Measurements from ENCODE around the gene NCSTN.
A peak's percentile ranks its signal among the peaks of the same experiment; 100 is the strongest.

The NCSTN gene

DNA sequence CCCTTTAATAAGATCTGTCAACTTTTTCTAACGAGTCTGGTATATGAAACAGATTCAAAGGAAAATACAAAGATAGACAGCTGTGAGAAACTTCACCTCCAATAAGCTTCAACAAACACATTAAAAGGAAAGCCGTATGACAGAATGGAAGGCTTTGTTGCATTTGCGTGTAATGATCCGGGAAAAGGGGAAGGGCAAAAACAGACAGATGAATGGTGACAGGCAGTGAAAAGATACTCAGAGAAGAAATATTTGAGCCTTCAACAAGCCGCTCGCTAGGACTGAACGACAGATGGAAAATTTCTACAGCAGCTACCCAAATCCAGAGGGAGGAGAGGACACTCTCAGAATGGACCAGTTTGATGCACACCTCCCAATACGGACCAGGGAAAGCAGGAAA is 15.0 kb upstream of the NCSTN start:
- H3K27ac ChIP-seq (ENCODE audit: low read length) = no peak overlapping the region

DNA sequence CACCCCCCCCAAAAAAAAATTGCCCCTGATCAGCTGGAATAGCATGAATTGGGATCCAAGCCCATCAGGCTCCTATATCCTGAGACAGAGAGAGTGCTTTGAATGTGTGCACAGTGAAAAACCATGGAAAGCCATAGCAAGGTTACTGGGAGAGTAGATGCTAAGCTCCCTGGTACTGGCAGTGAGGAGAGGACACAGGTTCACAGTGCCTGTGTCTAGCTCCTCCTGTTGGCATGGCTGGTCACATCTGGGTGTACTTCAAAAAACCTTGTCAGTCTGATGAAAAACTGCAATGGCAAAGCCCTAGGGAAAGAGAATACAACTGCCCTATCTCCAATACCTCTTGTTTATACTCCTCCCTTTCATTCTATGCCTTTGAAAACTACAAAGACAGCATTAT is 13.1 kb upstream of the NCSTN start:
- Histone ChIP-seq H3K9me3 (ENCODE audit: control insufficient read depth, low read depth, low read length) (no peaks in the 10 kb centered on the region), H3K4me3 (ENCODE audit: low read length) (no peak overlapping the region), H3K27me3 (ENCODE audit: control insufficient read depth, insufficient read depth, low read length) (no peaks in the 10 kb centered on the region), H3K36me3 (ENCODE audit: control insufficient read depth, low read depth, low read length) (peaks cover 82% of the 10 kb centered on the region), H3K27ac (ENCODE audit: low read length) (no peak overlapping the region), H3K9ac (ENCODE audit: low read length) (no peak overlapping the region), H3K4me1 (ENCODE audit: control insufficient read depth, low read depth, low read length) (no peaks in the 10 kb centered on the region)

More for the DNA sequence above, 15.0 kb upstream of the NCSTN start:
- H3K4me1 ChIP-seq (ENCODE audit: control insufficient read depth, low read depth, low read length) = no peaks in the 10 kb centered on the region
- no peaks in the 10 kb centered on the region for H3K27me3 ChIP-seq (ENCODE audit: control insufficient read depth, insufficient read depth, low read length)
- no peak overlapping the region for H3K4me3 ChIP-seq (ENCODE audit: low read length)
- H3K9ac ChIP-seq (ENCODE audit: low read length) = no peak overlapping the region
- no peaks in the 10 kb centered on the region for H3K9me3 ChIP-seq (ENCODE audit: control insufficient read depth, low read depth, low read length)
- peaks cover 80% of the 10 kb centered on the region for H3K36me3 ChIP-seq (ENCODE audit: control insufficient read depth, low read depth, low read length)

DNA sequence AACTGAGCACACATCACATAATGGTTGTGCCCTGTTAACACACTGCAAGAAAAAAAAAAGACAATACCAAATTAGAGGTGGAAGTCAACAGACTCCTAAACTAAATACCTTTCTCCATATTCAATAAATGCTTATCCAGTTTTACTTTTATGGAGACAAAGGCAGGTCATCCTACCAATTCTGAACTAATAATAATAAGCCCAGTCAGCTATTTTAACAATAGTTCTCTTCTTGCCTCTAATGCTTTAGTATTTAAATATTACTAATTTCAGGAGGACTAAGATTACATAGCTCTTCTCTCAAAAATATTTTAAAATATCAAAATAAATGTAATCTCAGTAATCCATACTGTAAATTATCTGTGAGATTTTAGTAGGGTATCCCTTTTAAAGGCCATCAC is 10.7 kb upstream of the NCSTN start:
- Histone ChIP-seq H3K9ac (ENCODE audit: low read length) (no peak overlapping the region), H3K27me3 (ENCODE audit: control insufficient read depth, insufficient read depth, low read length) (no peaks in the 10 kb centered on the region), H3K27ac (ENCODE audit: low read length) (no peak overlapping the region), H3K9me3 (ENCODE audit: control insufficient read depth, low read depth, low read length) (no peaks in the 10 kb centered on the region), H3K4me3 (ENCODE audit: low read length) (no peak overlapping the region), H3K4me1 (ENCODE audit: control insufficient read depth, low read depth, low read length) (no peaks in the 10 kb centered on the region), H3K36me3 (ENCODE audit: control insufficient read depth, low read depth, low read length) (peaks cover 65% of the 10 kb centered on the region)

DNA sequence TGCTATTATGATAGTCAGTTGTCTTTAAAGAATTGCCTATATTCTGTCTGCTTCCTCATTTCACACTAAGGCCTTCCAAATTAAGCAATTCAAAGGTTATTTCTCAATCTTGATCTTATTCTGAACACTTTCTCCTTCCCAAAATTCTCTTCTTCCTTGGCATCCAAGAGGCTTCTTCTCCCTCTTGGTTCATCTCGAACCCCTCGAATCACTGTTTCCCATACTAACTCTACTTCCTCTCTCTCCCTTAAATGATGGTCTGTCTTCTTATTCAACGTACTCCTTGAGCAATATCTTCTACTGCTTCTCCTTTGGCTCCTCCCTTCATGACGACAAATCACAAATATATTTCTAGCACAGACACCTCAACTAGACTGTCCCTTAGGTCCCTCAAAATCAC is 4.6 kb upstream of the NCSTN start:
- peaks cover 38% of the 10 kb centered on the region for H3K36me3 ChIP-seq (ENCODE audit: control insufficient read depth, low read depth, low read length)
- H3K9me3 ChIP-seq (ENCODE audit: control insufficient read depth, low read depth, low read length) = no peaks in the 10 kb centered on the region
- no peak overlapping the region for H3K9ac ChIP-seq (ENCODE audit: low read length)
- H3K4me3 ChIP-seq (ENCODE audit: low read length) = no peak overlapping the region
- no peaks in the 10 kb centered on the region for H3K27me3 ChIP-seq (ENCODE audit: control insufficient read depth, insufficient read depth, low read length)
- no peaks in the 10 kb centered on the region for H3K4me1 ChIP-seq (ENCODE audit: control insufficient read depth, low read depth, low read length)
- H3K27ac ChIP-seq (ENCODE audit: low read length) = no peak overlapping the region

DNA sequence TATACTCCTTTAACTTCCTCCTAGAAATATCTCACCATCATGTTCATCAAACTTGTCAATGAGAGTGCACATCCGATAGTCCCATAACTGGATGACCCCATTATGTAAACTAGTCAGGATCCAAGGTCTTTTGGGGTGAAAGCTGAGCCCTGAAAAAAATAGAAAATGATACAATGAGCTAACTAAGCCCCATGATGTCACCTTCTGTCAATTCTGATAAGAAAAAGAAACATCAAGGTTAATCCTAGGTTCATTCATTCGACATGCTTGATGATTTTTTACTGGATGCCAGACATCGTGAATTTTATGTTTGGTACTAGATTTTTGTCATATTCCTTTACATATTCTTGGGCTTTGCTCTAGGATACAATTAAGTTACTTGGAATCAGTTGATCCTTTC is 3.0 kb upstream of the NCSTN start:
- Histone ChIP-seq H3K27me3 (ENCODE audit: control insufficient read depth, insufficient read depth, low read length) (no peaks in the 10 kb centered on the region), H3K27ac (ENCODE audit: low read length) (no peak overlapping the region), H3K36me3 (ENCODE audit: control insufficient read depth, low read depth, low read length) (peaks cover 24% of the 10 kb centered on the region), H3K9ac (ENCODE audit: low read length) (no peak overlapping the region), H3K4me3 (ENCODE audit: low read length) (no peak overlapping the region), H3K9me3 (ENCODE audit: control insufficient read depth, low read depth, low read length) (no peaks in the 10 kb centered on the region), H3K4me1 (ENCODE audit: control insufficient read depth, low read depth, low read length) (no peaks in the 10 kb centered on the region)

DNA sequence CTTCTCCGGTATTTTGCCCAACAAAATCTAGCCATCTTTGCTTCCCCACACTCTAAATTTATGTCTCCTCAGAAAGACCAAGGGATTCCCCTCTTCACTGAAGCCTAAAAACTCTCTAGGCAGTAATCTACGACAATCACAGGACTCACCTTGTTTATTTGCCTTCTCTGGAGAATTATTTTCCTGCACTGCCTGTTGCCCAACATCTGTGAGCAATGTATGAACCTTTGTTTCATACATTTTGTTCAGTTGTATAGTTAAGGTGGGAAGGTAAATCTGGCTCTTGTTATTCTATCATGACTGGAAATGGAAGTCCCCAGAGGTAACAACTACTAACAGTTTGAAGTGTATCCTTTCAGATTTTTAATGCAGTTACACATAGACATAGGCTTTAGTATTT is 2.3 kb upstream of the NCSTN start:
- peaks cover 24% of the 10 kb centered on the region for H3K36me3 ChIP-seq (ENCODE audit: control insufficient read depth, low read depth, low read length)
- H3K27me3 ChIP-seq (ENCODE audit: control insufficient read depth, insufficient read depth, low read length) = no peaks in the 10 kb centered on the region
- no peak overlapping the region for H3K27ac ChIP-seq (ENCODE audit: low read length)
- peak overlapping the region; percentile 1 for H3K4me3 ChIP-seq (ENCODE audit: low read length)
- no peaks in the 10 kb centered on the region for H3K4me1 ChIP-seq (ENCODE audit: control insufficient read depth, low read depth, low read length)
- no peak overlapping the region for H3K9ac ChIP-seq (ENCODE audit: low read length)
- H3K9me3 ChIP-seq (ENCODE audit: control insufficient read depth, low read depth, low read length) = no peaks in the 10 kb centered on the region

DNA sequence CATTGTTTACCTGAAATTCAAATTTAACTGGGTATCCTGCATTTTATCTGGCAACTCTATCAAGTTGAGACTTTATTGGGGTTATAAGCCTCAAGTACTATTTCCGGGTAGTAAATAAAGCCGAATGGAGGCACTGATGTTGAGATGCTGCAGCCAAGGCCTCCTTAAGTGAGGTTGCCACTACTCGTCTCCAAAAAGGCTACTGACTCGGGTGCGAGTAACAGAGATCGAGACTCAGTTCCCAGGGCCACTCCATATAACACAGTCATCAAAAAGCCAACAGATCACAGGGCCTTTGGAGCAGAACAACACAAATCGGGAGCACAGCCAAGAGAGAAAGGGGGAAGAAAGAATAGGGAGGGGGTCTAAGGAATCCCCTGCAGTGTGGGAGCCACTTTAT is 657 bp upstream of the NCSTN start:
- H3K9ac ChIP-seq (ENCODE audit: low read length) = peak overlapping the region; percentile 94
- no peak overlapping the region for H3K27ac ChIP-seq (ENCODE audit: low read length)
- H3K4me3 ChIP-seq (ENCODE audit: low read length) = peak overlapping the region; percentile 96
- H3K9me3 ChIP-seq (ENCODE audit: control insufficient read depth, low read depth, low read length) = no peaks in the 10 kb centered on the region
- peaks cover 24% of the 10 kb centered on the region for H3K36me3 ChIP-seq (ENCODE audit: control insufficient read depth, low read depth, low read length)
- H3K4me1 ChIP-seq (ENCODE audit: control insufficient read depth, low read depth, low read length) = no peaks in the 10 kb centered on the region
- H3K27me3 ChIP-seq (ENCODE audit: control insufficient read depth, insufficient read depth, low read length) = no peaks in the 10 kb centered on the region

DNA sequence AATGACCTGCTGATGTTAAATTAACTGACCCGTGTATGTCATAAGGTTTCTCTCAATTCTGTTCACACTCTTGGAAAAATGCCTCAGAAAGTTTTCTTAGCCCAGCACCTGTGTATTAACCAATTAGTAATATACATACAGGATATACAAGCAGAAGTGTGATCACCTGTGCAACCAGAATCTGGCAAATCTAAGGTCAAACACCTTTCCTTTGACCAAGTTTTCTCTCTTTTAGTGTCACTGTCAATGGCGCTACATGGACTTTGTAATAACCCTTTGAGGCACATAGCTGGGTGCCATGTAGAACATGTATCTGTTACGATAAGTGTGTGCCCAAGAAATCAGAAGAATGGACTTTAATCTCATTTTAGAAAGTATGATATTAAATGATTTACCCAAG is 1.1 kb downstream of the NCSTN start:
- Histone ChIP-seq H3K9ac (ENCODE audit: low read length) (peak overlapping the region; percentile 94), H3K27ac (ENCODE audit: low read length) (no peak overlapping the region), H3K36me3 (ENCODE audit: control insufficient read depth, low read depth, low read length) (peaks cover 28% of the 10 kb centered on the region), H3K27me3 (ENCODE audit: control insufficient read depth, insufficient read depth, low read length) (no peaks in the 10 kb centered on the region), H3K4me3 (ENCODE audit: low read length) (peak overlapping the region; percentile 96), H3K9me3 (ENCODE audit: control insufficient read depth, low read depth, low read length) (no peaks in the 10 kb centered on the region), H3K4me1 (ENCODE audit: control insufficient read depth, low read depth, low read length) (no peaks in the 10 kb centered on the region)

DNA sequence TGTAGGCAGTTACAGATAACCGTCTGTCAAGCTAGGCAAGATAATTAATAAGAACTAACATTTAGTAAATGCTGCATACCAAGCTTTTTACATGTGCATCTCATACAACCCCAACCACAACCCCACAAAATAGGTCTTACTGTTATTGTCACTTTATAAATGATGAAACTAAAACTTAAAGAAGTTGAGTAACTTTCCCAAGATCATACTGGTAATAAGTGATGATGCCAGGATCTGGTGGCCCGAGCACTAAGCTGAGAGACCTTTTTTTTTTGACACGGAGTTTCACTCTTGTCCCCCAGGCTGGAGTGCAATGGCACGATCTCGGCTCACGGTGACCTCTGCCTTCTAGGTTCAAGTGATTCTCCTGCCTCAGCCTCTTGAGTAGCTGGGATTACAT is 1.8 kb downstream of the NCSTN start:
- no peaks in the 10 kb centered on the region for H3K4me1 ChIP-seq (ENCODE audit: control insufficient read depth, low read depth, low read length)
- H3K4me3 ChIP-seq (ENCODE audit: low read length) = no peak overlapping the region
- H3K36me3 ChIP-seq (ENCODE audit: control insufficient read depth, low read depth, low read length) = peaks cover 28% of the 10 kb centered on the region
- no peak overlapping the region for H3K9ac ChIP-seq (ENCODE audit: low read length)
- no peak overlapping the region for H3K27ac ChIP-seq (ENCODE audit: low read length)
- H3K9me3 ChIP-seq (ENCODE audit: control insufficient read depth, low read depth, low read length) = no peaks in the 10 kb centered on the region
- H3K27me3 ChIP-seq (ENCODE audit: control insufficient read depth, insufficient read depth, low read length) = no peaks in the 10 kb centered on the region

DNA sequence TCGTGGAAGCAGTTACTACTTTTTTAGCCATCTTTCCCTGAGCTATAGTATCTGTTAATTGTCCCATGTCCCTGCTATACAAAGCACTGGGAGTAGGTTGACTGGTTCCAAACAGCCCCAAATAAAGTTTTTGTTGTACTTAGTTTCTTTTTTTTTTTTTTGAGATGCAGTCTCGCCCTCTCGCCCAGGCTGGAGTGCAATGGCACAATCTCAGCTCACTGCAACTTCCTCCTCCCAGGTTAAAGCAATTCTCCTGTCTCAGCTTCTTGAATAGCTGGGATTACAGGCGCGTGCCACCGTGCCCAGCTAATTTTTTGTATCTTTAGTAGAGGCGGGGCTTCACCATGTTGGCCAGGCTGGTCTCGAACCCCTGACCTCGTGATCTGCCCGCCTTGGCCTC is 3.3 kb downstream of the NCSTN start:
- Histone ChIP-seq H3K27ac (ENCODE audit: low read length) (no peak overlapping the region), H3K9me3 (ENCODE audit: control insufficient read depth, low read depth, low read length) (no peaks in the 10 kb centered on the region), H3K27me3 (ENCODE audit: control insufficient read depth, insufficient read depth, low read length) (no peaks in the 10 kb centered on the region), H3K9ac (ENCODE audit: low read length) (no peak overlapping the region), H3K36me3 (ENCODE audit: control insufficient read depth, low read depth, low read length) (peaks cover 37% of the 10 kb centered on the region), H3K4me3 (ENCODE audit: low read length) (no peak overlapping the region), H3K4me1 (ENCODE audit: control insufficient read depth, low read depth, low read length) (no peaks in the 10 kb centered on the region)

DNA sequence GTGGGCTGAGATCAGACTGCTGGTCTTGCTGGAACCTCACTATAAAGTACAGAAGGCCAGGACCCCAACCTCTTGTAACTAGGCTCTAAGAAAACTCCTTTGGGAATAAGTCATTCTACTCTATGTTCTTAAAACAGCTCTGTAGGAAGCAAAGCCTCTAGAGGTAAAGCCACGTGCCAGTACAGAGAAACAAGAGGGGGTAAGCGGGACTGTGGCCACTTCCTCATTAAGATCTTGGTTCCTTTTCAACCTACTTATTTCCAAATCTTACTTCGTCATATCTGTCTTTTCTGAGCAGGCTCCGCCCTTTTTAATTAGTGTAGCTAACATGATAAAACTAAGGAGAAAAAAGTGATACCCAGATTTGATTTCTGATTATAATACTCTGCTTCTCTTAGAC is 3.8 kb downstream of the NCSTN start:
- H3K4me3 ChIP-seq (ENCODE audit: low read length) = no peak overlapping the region
- H3K27me3 ChIP-seq (ENCODE audit: control insufficient read depth, insufficient read depth, low read length) = no peaks in the 10 kb centered on the region
- no peak overlapping the region for H3K9ac ChIP-seq (ENCODE audit: low read length)
- no peaks in the 10 kb centered on the region for H3K4me1 ChIP-seq (ENCODE audit: control insufficient read depth, low read depth, low read length)
- H3K9me3 ChIP-seq (ENCODE audit: control insufficient read depth, low read depth, low read length) = no peaks in the 10 kb centered on the region
- peaks cover 42% of the 10 kb centered on the region for H3K36me3 ChIP-seq (ENCODE audit: control insufficient read depth, low read depth, low read length)
- H3K27ac ChIP-seq (ENCODE audit: low read length) = no peak overlapping the region

DNA sequence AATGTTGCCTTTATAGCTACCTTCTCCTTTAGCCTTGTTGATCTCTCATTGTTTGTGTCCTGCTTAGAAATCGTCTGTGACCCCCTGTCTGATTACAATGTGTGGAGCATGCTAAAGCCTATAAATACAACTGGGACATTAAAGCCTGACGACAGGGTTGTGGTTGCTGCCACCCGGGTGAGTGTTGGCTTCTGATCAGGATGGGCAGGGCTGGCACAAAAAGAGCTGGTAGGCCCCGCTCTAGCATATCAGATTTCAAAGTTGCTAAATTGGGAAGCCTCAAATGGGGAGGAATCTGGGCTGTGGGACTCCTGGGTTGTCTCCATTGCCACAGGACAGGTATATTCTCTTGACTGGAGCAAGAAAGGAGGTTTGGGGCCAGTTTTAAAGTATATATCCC is 8.4 kb downstream of the NCSTN start:
- Histone ChIP-seq H3K27me3 (ENCODE audit: control insufficient read depth, insufficient read depth, low read length) (no peaks in the 10 kb centered on the region), H3K4me1 (ENCODE audit: control insufficient read depth, low read depth, low read length) (no peaks in the 10 kb centered on the region), H3K27ac (ENCODE audit: low read length) (no peak overlapping the region), H3K9me3 (ENCODE audit: control insufficient read depth, low read depth, low read length) (no peaks in the 10 kb centered on the region), H3K9ac (ENCODE audit: low read length) (no peak overlapping the region), H3K4me3 (ENCODE audit: low read length) (no peak overlapping the region), H3K36me3 (ENCODE audit: control insufficient read depth, low read depth, low read length) (peaks cover 88% of the 10 kb centered on the region)
